Neural progenitor cell (in vitro differentiated cells): ENCODE data around the gene ZNF710. TPM values are rescaled to one million over a fixed set of nuclear protein-coding genes. Genes with fewer than 3 reads are reported as not detected.

Experiments
- DNase-seq: peaks from one replicate; pipeline ENCODE4 v3.0.0-alpha.2; 2016; ENCODE audit warnings: low spot score
- H2AFZ ChIP-seq: fragments of 200-600 bp; sonication (generic); replicated peaks from 2 replicates; pipeline ENCODE4 v1.6.1; 2016; ENCODE audit warnings: antibody characterized with exemption
- H3F3A ChIP-seq: fragments of 200-600 bp; sonication (generic); 2 replicates; pipeline ENCODE4 v1.6.1; 2016; ENCODE audit warnings: antibody characterized with exemption, low read depth
- H3K27ac ChIP-seq: fragments of 200-600 bp; sonication (generic); 2 replicates; pipeline ENCODE4 v1.5.1; 2016; ENCODE audit warnings: mild to moderate bottlenecking
- H3K27me3 ChIP-seq: fragments of 200-600 bp; sonication (generic); 2 replicates; pipeline ENCODE4 v1.6.1; 2016; ENCODE audit warnings: mild to moderate bottlenecking, moderate library complexity
- H3K36me3 ChIP-seq: fragments of 200-600 bp; sonication (generic); 2 replicates; pipeline ENCODE4 v1.5.1; 2016
- H3K4me1 ChIP-seq: fragments of 200-600 bp; sonication (generic); 2 replicates; pipeline ENCODE4 v1.6.1; 2016; ENCODE audit warnings: mixed run types
- H3K4me2 ChIP-seq: fragments of 200-600 bp; sonication (generic); 2 replicates; pipeline ENCODE4 v1.6.1; 2016
- H3K4me3 ChIP-seq: fragments of 200-600 bp; sonication (generic); 2 replicates; pipeline ENCODE4 v1.5.1; 2016
- H3K79me2 ChIP-seq: fragments of 200-600 bp; sonication (generic); 2 replicates; pipeline ENCODE4 v1.6.1; 2016; ENCODE audit warnings: low read depth
- H3K9ac ChIP-seq: fragments of 200-600 bp; sonication (generic); 2 replicates; pipeline ENCODE4 v1.6.1; 2016
- H3K9me3 ChIP-seq: fragments of 200-600 bp; sonication (generic); 2 replicates; pipeline ENCODE4 v1.5.1; 2016; ENCODE audit warnings: low read depth
- H4K20me1 ChIP-seq: fragments of 200-600 bp; sonication (generic); 2 replicates; pipeline ENCODE4 v1.6.1; 2016; ENCODE audit warnings: low read depth
- H3K27ac Mint-ChIP-seq: 3 replicates; pipeline ENCODE4 v1.8.0; 2021; ENCODE audit warnings: mixed read lengths
- H3K27me3 Mint-ChIP-seq: 2 replicates; pipeline ENCODE4 v1.8.0; 2022; ENCODE audit warnings: low read depth, mild to moderate bottlenecking, inconsistent platforms, moderate library complexity, mixed read lengths; ENCODE audit not compliant: insufficient read depth
- H3K36me3 Mint-ChIP-seq: 3 replicates; pipeline ENCODE4 v1.8.0; 2021; ENCODE audit warnings: mixed read lengths
- H3K4me1 Mint-ChIP-seq: 3 replicates; pipeline ENCODE4 v1.8.0; 2021; ENCODE audit warnings: mixed read lengths
- H3K4me3 Mint-ChIP-seq: 3 replicates; pipeline ENCODE4 v1.8.0; 2021; ENCODE audit warnings: mild to moderate bottlenecking, moderate library complexity, mixed read lengths
- H3K9me3 Mint-ChIP-seq: 3 replicates; pipeline ENCODE4 v1.8.0; 2020; ENCODE audit warnings: mixed read lengths
- CTCF ChIP-seq: fragments of 200-600 bp; sonication (generic); IDR thresholded peaks from 2 replicates; pipeline ENCODE4 v1.5.1; 2017; ENCODE audit warnings: antibody characterized with exemption, mild to moderate bottlenecking
- EZH2 ChIP-seq: fragments of 200-600 bp; sonication (generic); IDR thresholded peaks from 2 replicates; pipeline ENCODE4 v1.6.1; 2017; ENCODE audit warnings: antibody characterized with exemption, mild to moderate bottlenecking, moderate library complexity
- EZH2phosphoT487 ChIP-seq: fragments of 200-600 bp; sonication (generic); IDR thresholded peaks from 2 replicates; pipeline ENCODE4 v1.6.1; 2017; ENCODE audit warnings: antibody characterized with exemption
- total RNA-seq: library from RNA; depleted of rRNA; stranded (reverse); fragments of >200 nt; gene quantifications from 2 replicates; pipeline ENCODE4 v1.2.3, GENCODE V29; 2015; ENCODE audit warnings: low replicate concordance

The ZNF710 gene
- total RNA-seq, 1 donor from 2014 or later, result 14.9 TPM

DNA sequence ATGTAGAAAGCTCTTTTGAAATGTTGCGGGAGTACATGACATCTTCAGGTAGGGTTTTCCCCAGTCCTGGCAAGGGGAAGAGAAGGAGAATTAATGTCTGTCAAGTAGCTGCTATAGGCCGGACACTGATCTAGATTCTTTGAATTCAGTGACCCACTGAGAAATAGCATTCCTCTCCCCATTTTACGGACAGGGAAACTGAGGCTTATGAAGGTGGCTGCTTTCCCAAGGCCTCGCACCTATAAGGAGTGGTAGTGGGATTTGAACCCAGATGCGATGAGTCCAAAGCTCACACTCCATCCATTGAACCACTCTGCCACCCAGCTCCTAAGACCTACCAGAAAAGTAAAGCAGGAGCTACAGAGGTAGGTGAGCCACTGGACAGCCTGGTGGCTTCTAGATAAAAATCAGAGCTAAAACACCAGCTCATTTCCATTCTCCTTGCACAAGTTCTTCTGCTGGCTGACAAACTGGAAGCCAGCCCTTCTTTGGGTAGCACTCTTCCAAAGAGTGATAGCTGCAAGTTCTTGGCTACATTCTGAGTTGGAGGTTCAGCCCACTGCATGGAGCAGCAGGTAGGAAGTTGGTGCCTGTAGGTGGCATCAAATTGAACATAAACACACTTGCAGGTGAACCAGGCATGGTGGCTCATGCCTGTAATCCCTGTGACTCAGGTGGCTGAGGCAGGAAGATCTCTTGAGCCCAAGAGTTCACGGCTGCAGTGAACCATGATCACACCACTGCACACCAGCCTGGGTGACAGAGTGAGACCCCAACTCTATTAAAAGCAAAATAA lies 22.0 kb downstream of the ZNF710 start:
- H2AFZ ChIP-seq, result no peak overlapping the region
- no peak overlapping the region for H3K4me3 Mint-ChIP-seq
- no peaks in the 10 kb centered on the region for H3K9me3 Mint-ChIP-seq
- peaks cover 88% of the 10 kb centered on the region for H3K79me2 ChIP-seq
- H3K4me2 ChIP-seq, result no peak overlapping the region
- peaks cover 67% of the 10 kb centered on the region for H4K20me1 ChIP-seq
- peaks cover 19% of the 10 kb centered on the region for H3K4me1 Mint-ChIP-seq
- H3K4me1 ChIP-seq, result peaks cover 17% of the 10 kb centered on the region
- DNase-seq, result no peak
- peaks cover 1% of the 10 kb centered on the region for H3K36me3 Mint-ChIP-seq
- no peaks in the 10 kb centered on the region for H3K9me3 ChIP-seq
- no peaks in the 10 kb centered on the region for H3K27me3 ChIP-seq
- H3F3A ChIP-seq, result no peaks in the 10 kb centered on the region
- no peaks in the 10 kb centered on the region for H3K27me3 Mint-ChIP-seq
- H3K4me3 ChIP-seq, result no peak overlapping the region
- no peak overlapping the region for H3K27ac Mint-ChIP-seq
- no peak overlapping the region for H3K9ac ChIP-seq
- H3K27ac ChIP-seq, result no peak overlapping the region
- no peaks in the 10 kb centered on the region for H3K36me3 ChIP-seq
- TF ChIP-seq EZH2 (no peak), CTCF (no peak), EZH2phosphoT487 (no peak)

GRCh38 chr15:90024406-90024805 lies 23.3 kb downstream of the ZNF710 start:
- Histone ChIP-seq H3K36me3 (no peaks in the 10 kb centered on the region), H3K79me2 (peaks cover 88% of the 10 kb centered on the region), H3K27me3 (no peaks in the 10 kb centered on the region), H3K9me3 (no peaks in the 10 kb centered on the region), H2AFZ (no peak overlapping the region), H3K4me3 (no peak overlapping the region), H3K4me1 (peaks cover 9% of the 10 kb centered on the region), H4K20me1 (peaks cover 54% of the 10 kb centered on the region), H3F3A (no peaks in the 10 kb centered on the region), H3K9ac (no peak overlapping the region), H3K4me2 (no peak overlapping the region), H3K27ac (no peak overlapping the region)
- Mint-ChIP-seq H3K9me3 (peaks cover 2% of the 10 kb centered on the region), H3K27ac (peak overlapping the region; percentile 55), H3K36me3 (peaks cover 8% of the 10 kb centered on the region), H3K4me1 (peaks cover 12% of the 10 kb centered on the region), H3K4me3 (no peak overlapping the region), H3K27me3 (no peaks in the 10 kb centered on the region)
- no peak for DNase-seq
- TF ChIP-seq EZH2 (no peak), CTCF (no peak), EZH2phosphoT487 (no peak)

GRCh38 chr15:90025489-90026033 lies 24.4 kb downstream of the ZNF710 start:
- Mint-ChIP-seq H3K27ac (no peak overlapping the region), H3K36me3 (peaks cover 8% of the 10 kb centered on the region), H3K4me3 (no peak overlapping the region), H3K27me3 (no peaks in the 10 kb centered on the region), H3K4me1 (peaks cover 6% of the 10 kb centered on the region), H3K9me3 (peaks cover 2% of the 10 kb centered on the region)
- H3K9ac ChIP-seq, result no peak overlapping the region
- H3K36me3 ChIP-seq, result no peaks in the 10 kb centered on the region
- H3F3A ChIP-seq, result peaks cover 3% of the 10 kb centered on the region
- no peaks in the 10 kb centered on the region for H3K4me1 ChIP-seq
- H3K9me3 ChIP-seq, result no peaks in the 10 kb centered on the region
- no peak overlapping the region for H3K27ac ChIP-seq
- H3K27me3 ChIP-seq, result no peaks in the 10 kb centered on the region
- no peak for DNase-seq
- TF ChIP-seq EZH2 (no peak), EZH2phosphoT487 (no peak), CTCF (no peak)
- no peak overlapping the region for H2AFZ ChIP-seq
- no peak overlapping the region for H3K4me3 ChIP-seq
- peaks cover 43% of the 10 kb centered on the region for H4K20me1 ChIP-seq
- no peak overlapping the region for H3K4me2 ChIP-seq
- H3K79me2 ChIP-seq, result peaks cover 89% of the 10 kb centered on the region
